ENCODE results near the gene PLCD4. TPM values are rescaled to one million over a fixed set of nuclear protein-coding genes. Genes with fewer than 3 reads are reported as not detected.
A peak's percentile ranks its signal among the peaks of the same experiment; 100 is the strongest.

Gene PLCD4
- total and polyA plus RNA-seq, 12 donors: 0.23 to 2.3 (median 0.94) TPM

GRCh38 chr2:218578272-218578877 is 29.3 kb upstream of the PLCD4 start:
- Histone ChIP-seq H3K27ac (peak overlapping the region; percentile 1 to 80 (median 61)), H3K4me1 (peaks cover 0 to 50% (median 22%) of the 10 kb centered on the region in 9 donors), H3K4me3 (no peak overlapping the region), H3K36me3 (peaks cover 0 to 79% (median 11%) of the 10 kb centered on the region in 9 donors), H3K27me3 (no peaks in the 10 kb centered on the region), H3K9me3 (no peaks in the 10 kb centered on the region)
- intact Hi-C loops (cut with DNase I): no loop called here
- WGBS, 2 donors: 93 to 94% methylated on average over 3 of the region's 3 CpGs
- TF ChIP-seq CTCF (IDR thresholded peaks at IDR 0.05): no peak
- DNase-seq: no peak
- ATAC-seq: no peak

- Histone ChIP-seq H3K27me3 (no peaks in the 10 kb centered on the region), H3K4me3 (no peak overlapping the region), H3K9me3 (no peaks in the 10 kb centered on the region), H3K36me3 (peaks cover 0 to 83% (median 47%) of the 10 kb centered on the region in 9 donors), H3K4me1 (peaks cover 0 to 23% (median 11%) of the 10 kb centered on the region in 9 donors), H3K27ac (no peak overlapping the region)
- DNase-seq (no peak), ATAC-seq (no peak)
- WGBS, 2 donors: 93 to 96% methylated on average over 7 of the region's 7 CpGs
- no peak for TF ChIP-seq CTCF (IDR thresholded peaks at IDR 0.05)
- intact Hi-C loops (cut with DNase I): no loop called here
Observed at GRCh38 chr2:218582076-218582475, 25.6 kb upstream of the PLCD4 start.

- H3K4me1 ChIP-seq: peaks cover 0 to 2% (median 0%) of the 10 kb centered on the region in 9 donors
- 97% methylated on average over 6 of the region's 6 CpGs for WGBS, 2 donors
- no peak overlapping the region for H3K27ac ChIP-seq
- no peak for DNase-seq
- ATAC-seq: no peak
- H3K4me3 ChIP-seq: no peak overlapping the region
- no peak for TF ChIP-seq CTCF (IDR thresholded peaks at IDR 0.05)
- peaks cover 0 to 98% (median 66%) of the 10 kb centered on the region in 9 donors for H3K36me3 ChIP-seq
- no peaks in the 10 kb centered on the region for H3K9me3 ChIP-seq
- H3K27me3 ChIP-seq: no peaks in the 10 kb centered on the region
- intact Hi-C loops (cut with DNase I): no loop called here
Observed at GRCh38 chr2:218583983-218584850, 23.5 kb upstream of the PLCD4 start.

GRCh38 chr2:218585541-218585940 is 22.2 kb upstream of the PLCD4 start:
- Histone ChIP-seq H3K9me3 (no peaks in the 10 kb centered on the region), H3K4me3 (no peak overlapping the region), H3K27me3 (no peaks in the 10 kb centered on the region), H3K4me1 (no peaks in the 10 kb centered on the region), H3K36me3 (peaks cover 0 to 100% (median 79%) of the 10 kb centered on the region in 9 donors), H3K27ac (no peak overlapping the region)
- 88 to 93% methylated on average over 1 of the region's 1 CpG for WGBS, 2 donors
- intact Hi-C loops (cut with DNase I): loop anchor here in 1 of 10 donors (5.0 kb wide), 1 partner anchor 62 kb away; no protein-coding TSS in a partner anchor
- ATAC-seq: no peak
- no peak for TF ChIP-seq CTCF (IDR thresholded peaks at IDR 0.05)
- no peak for DNase-seq
